Mammary epithelial cell (primary cell): ENCODE results near the gene ACSL6.

Experiments
- EZH2 ChIP-seq: IDR thresholded peaks from 2 replicates; pipeline ENCODE4 v1.6.1; 2012; ENCODE audit warnings: low read length, inconsistent platforms, borderline replicate concordance
- TF ChIP-seq, protein P1 (sequence below), 2 donors: IDR thresholded peaks in 1 of 2; conservative IDR thresholded peaks in 1 of 2; 2 replicates each; pipeline ENCODE4 v1.5.1; 2011 to 2012; ENCODE audit warnings: inconsistent platforms in 2 of 2, low read length in 2 of 2, mild to moderate bottlenecking in 2 of 2, control low read depth in 1 of 2, low read depth in 1 of 2; ENCODE audit not compliant: insufficient read depth in 1 of 2; ENCODE audit errors: extremely low read depth in 1 of 2

GRCh38 chr5:131916481-131916880, 95.0 kb downstream of the ACSL6 start:
- no peak for TF ChIP-seq EZH2
- TF ChIP-seq, protein P1, sequence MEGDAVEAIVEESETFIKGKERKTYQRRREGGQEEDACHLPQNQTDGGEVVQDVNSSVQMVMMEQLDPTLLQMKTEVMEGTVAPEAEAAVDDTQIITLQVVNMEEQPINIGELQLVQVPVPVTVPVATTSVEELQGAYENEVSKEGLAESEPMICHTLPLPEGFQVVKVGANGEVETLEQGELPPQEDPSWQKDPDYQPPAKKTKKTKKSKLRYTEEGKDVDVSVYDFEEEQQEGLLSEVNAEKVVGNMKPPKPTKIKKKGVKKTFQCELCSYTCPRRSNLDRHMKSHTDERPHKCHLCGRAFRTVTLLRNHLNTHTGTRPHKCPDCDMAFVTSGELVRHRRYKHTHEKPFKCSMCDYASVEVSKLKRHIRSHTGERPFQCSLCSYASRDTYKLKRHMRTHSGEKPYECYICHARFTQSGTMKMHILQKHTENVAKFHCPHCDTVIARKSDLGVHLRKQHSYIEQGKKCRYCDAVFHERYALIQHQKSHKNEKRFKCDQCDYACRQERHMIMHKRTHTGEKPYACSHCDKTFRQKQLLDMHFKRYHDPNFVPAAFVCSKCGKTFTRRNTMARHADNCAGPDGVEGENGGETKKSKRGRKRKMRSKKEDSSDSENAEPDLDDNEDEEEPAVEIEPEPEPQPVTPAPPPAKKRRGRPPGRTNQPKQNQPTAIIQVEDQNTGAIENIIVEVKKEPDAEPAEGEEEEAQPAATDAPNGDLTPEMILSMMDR (conservative IDR thresholded peaks at IDR 0.05 in 1 of 2, IDR thresholded peaks at IDR 0.05 in 1 of 2; ENCODE audit: extremely low read depth in 1 of 2, insufficient read depth in 1 of 2, low read depth in 1 of 2, low read length in 2 of 2), result no peak
